ENCODE results near the gene RAB24. TPM values are rescaled to one million over a fixed set of nuclear protein-coding genes. Genes with fewer than 3 reads are reported as not detected.

The RAB24 gene
- polyA plus RNA-seq, 1 donor (not counting 4 experiments of a cell fraction or from before 2014, with no cell fraction given) = 22.4 TPM

DNA sequence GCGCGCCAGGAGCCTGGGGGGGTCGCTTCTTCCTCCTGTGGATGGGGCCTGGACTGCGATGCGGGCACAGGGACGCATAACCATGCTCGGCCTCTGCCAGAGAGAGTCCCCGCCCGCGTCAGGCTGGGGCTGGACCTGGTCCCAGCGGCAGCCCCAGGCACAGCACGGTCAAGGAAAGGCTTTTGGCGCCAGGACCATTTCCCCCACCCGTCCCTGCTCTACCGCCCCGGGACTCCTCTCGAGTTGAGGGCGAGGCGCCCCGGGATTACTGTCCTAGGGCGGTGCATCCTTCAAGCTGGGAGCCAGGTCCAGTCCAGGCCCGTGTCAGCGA is 7.8 kb upstream of the RAB24 start:
- H3K36me3 ChIP-seq (ENCODE audit: control insufficient read depth in 2 of 2, extremely low read depth in 1 of 2, insufficient read depth in 2 of 2, low read length in 2 of 2) = peaks cover 5 to 6% of the 10 kb centered on the region in 2 experiments
- H3K79me2 ChIP-seq (ENCODE audit: control insufficient read depth, insufficient read depth, low read length) = no peaks in the 10 kb centered on the region
- DNase-seq (ENCODE audit: low read depth, low spot score) (no peak), FAIRE-seq (no peak)
- H4K20me1 ChIP-seq (ENCODE audit: control insufficient read depth, extremely low read depth, insufficient read depth, low read length) = no peaks in the 10 kb centered on the region
- peaks cover 18% of the 10 kb centered on the region for H3K4me1 ChIP-seq (ENCODE audit: control insufficient read depth, extremely low read depth, insufficient read depth, low read length)
- H3K27ac ChIP-seq (ENCODE audit: control insufficient read depth, insufficient read depth, low read length) = peak overlapping the region; percentile 8
- H3K27me3 ChIP-seq (ENCODE audit: control insufficient read depth, extremely low read depth, insufficient read depth, low read length) = no peaks in the 10 kb centered on the region
- H3K9ac ChIP-seq (ENCODE audit: control insufficient read depth, extremely low read depth, insufficient read depth, low read length) = peak overlapping the region; percentile 80
- dilution Hi-C loops (cut with MboI; ENCODE audit: extremely low pct_ligation_motif_present, low sequenced_read_pairs) = no loop called here
- H2AFZ ChIP-seq (ENCODE audit: control insufficient read depth, low read length) = peak overlapping the region; percentile 6
- peak overlapping the region; percentile 48 to 77 (median 75) for H3K4me3 ChIP-seq (ENCODE audit: control insufficient read depth in 2 of 3, extremely low read depth in 1 of 3, insufficient read depth in 2 of 3, low read depth in 1 of 3, low read length in 3 of 3)
- H3K9me3 ChIP-seq (ENCODE audit: control insufficient read depth, low read depth, low read length) = no peaks in the 10 kb centered on the region
- no peaks in the 10 kb centered on the region for H3K9me1 ChIP-seq (ENCODE audit: control insufficient read depth, extremely low read depth, insufficient read depth, low read length)
- TF ChIP-seq, protein P1, sequence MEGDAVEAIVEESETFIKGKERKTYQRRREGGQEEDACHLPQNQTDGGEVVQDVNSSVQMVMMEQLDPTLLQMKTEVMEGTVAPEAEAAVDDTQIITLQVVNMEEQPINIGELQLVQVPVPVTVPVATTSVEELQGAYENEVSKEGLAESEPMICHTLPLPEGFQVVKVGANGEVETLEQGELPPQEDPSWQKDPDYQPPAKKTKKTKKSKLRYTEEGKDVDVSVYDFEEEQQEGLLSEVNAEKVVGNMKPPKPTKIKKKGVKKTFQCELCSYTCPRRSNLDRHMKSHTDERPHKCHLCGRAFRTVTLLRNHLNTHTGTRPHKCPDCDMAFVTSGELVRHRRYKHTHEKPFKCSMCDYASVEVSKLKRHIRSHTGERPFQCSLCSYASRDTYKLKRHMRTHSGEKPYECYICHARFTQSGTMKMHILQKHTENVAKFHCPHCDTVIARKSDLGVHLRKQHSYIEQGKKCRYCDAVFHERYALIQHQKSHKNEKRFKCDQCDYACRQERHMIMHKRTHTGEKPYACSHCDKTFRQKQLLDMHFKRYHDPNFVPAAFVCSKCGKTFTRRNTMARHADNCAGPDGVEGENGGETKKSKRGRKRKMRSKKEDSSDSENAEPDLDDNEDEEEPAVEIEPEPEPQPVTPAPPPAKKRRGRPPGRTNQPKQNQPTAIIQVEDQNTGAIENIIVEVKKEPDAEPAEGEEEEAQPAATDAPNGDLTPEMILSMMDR (optimal IDR thresholded peaks at IDR 0.05 in 1 of 3, IDR thresholded peaks at IDR 0.05 in 1 of 3, conservative IDR thresholded peaks at IDR 0.05 in 1 of 3; ENCODE audit: extremely low read depth in 1 of 3, insufficient read depth in 2 of 3, low read length in 3 of 3) = no peak
- TF ChIP-seq EZH2 (IDR thresholded peaks at IDR 0.05; ENCODE audit: low read length) = no peak
- H3K4me2 ChIP-seq (ENCODE audit: control insufficient read depth, extremely low read depth, insufficient read depth, low read depth, low read length) = peak overlapping the region; percentile 91

DNA sequence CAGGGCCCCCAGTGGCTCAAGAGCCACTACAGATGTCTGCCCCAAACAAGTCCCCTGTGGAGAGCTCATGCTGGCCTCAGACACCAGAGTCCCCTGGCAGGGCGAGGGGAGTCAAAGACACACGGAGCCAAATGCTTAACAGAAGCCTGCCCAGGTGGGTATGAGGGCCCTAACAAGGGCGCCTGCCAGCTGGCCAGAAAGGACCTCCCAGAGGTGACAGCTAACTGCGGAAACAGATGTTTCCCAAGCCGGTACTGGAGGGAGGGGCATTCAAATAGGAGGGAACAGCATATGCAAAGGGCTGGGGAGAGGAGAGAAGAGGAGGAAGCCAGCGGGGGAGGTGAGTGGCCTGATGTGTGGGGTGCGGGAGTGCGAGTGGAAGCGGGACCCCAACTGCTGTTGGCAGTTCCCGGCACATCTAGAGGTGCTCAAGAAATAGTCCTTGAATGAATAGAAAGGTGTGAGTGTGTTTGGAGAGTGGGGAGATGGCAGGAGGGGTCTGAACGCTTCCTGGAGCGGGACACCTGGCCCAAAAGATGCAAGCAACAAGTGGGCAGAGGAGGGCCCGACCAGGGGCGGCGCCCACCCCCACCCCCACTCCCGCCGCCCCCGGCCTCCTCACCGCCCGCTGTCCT is 7.4 kb upstream of the RAB24 start:
- no peaks in the 10 kb centered on the region for H3K79me2 ChIP-seq (ENCODE audit: control insufficient read depth, insufficient read depth, low read length)
- H4K20me1 ChIP-seq (ENCODE audit: control insufficient read depth, extremely low read depth, insufficient read depth, low read length) = peaks cover 3% of the 10 kb centered on the region
- no peak for FAIRE-seq
- no peak for DNase-seq (ENCODE audit: low read depth, low spot score)
- H3K36me3 ChIP-seq (ENCODE audit: control insufficient read depth in 2 of 2, extremely low read depth in 1 of 2, insufficient read depth in 2 of 2, low read length in 2 of 2) = peaks cover 5 to 10% of the 10 kb centered on the region in 2 experiments
- H3K4me1 ChIP-seq (ENCODE audit: control insufficient read depth, extremely low read depth, insufficient read depth, low read length) = peaks cover 22% of the 10 kb centered on the region
- H3K9me3 ChIP-seq (ENCODE audit: control insufficient read depth, low read depth, low read length) = no peaks in the 10 kb centered on the region
- no peak overlapping the region for H2AFZ ChIP-seq (ENCODE audit: control insufficient read depth, low read length)
- no peak overlapping the region for H3K27ac ChIP-seq (ENCODE audit: control insufficient read depth, insufficient read depth, low read length)
- H3K9ac ChIP-seq (ENCODE audit: control insufficient read depth, extremely low read depth, insufficient read depth, low read length) = peak overlapping the region; percentile 80
- peak overlapping the region; percentile 91 for H3K4me2 ChIP-seq (ENCODE audit: control insufficient read depth, extremely low read depth, insufficient read depth, low read depth, low read length)
- no peaks in the 10 kb centered on the region for H3K9me1 ChIP-seq (ENCODE audit: control insufficient read depth, extremely low read depth, insufficient read depth, low read length)
- TF ChIP-seq EZH2 (IDR thresholded peaks at IDR 0.05; ENCODE audit: low read length) = no peak
- TF ChIP-seq, protein P1 (optimal IDR thresholded peaks at IDR 0.05 in 1 of 3, IDR thresholded peaks at IDR 0.05 in 1 of 3, conservative IDR thresholded peaks at IDR 0.05 in 1 of 3; ENCODE audit: extremely low read depth in 1 of 3, insufficient read depth in 2 of 3, low read length in 3 of 3) = no peak
- H3K4me3 ChIP-seq (ENCODE audit: control insufficient read depth in 2 of 3, extremely low read depth in 1 of 3, insufficient read depth in 2 of 3, low read depth in 1 of 3, low read length in 3 of 3) = no peak overlapping the region
- no peaks in the 10 kb centered on the region for H3K27me3 ChIP-seq (ENCODE audit: control insufficient read depth, extremely low read depth, insufficient read depth, low read length)
- dilution Hi-C loops (cut with MboI; ENCODE audit: extremely low pct_ligation_motif_present, low sequenced_read_pairs) = no loop called here
